HL-60 (cell line): ENCODE results near the gene MYH10.

Experiments
- DNase-seq, 2 experiments: peaks; one replicate each; pipeline ENCODE4 v3.0.0-alpha.2; 2010 to 2020; ENCODE audit warnings: low read depth in 1 of 2, low spot score in 1 of 2
- H3K27ac ChIP-seq: fragments of 250-450 bp; sonication (Bioruptor Pico); replicated peaks from 2 replicates; pipeline ENCODE4 v1.5.1; 2020; ENCODE audit warnings: mild to moderate bottlenecking, moderate library complexity
- H3K27me3 ChIP-seq: fragments of 250-450 bp; sonication (Bioruptor Pico); 2 replicates; pipeline ENCODE4 v1.5.1; 2021; ENCODE audit warnings: mild to moderate bottlenecking, moderate library complexity; ENCODE audit not compliant: insufficient read depth, poor library complexity, severe bottlenecking
- H3K4me3 ChIP-seq: replicated peaks from 2 replicates; pipeline ENCODE4 v1.5.1; 2011; ENCODE audit warnings: mild to moderate bottlenecking, control low read depth, low read length; ENCODE audit not compliant: insufficient read depth
- GABPA ChIP-seq: IDR thresholded peaks from 2 replicates; pipeline ENCODE4 v1.6.1; 2012; ENCODE audit warnings: low read depth
- POLR2AphosphoS5 ChIP-seq: IDR thresholded peaks from 2 replicates; pipeline ENCODE4 v1.6.1; 2012; ENCODE audit warnings: low read depth
- SPI1 ChIP-seq: IDR thresholded peaks from 2 replicates; pipeline ENCODE4 v1.6.1; 2012; ENCODE audit warnings: low read depth, mild to moderate bottlenecking, borderline replicate concordance
- TF ChIP-seq, protein P1 (sequence below): IDR thresholded peaks from 2 replicates; pipeline ENCODE4 v1.6.1; 2012; ENCODE audit warnings: low read depth; ENCODE audit not compliant: insufficient replicate concordance
- TF ChIP-seq, protein P2 (sequence below): IDR thresholded peaks from one replicate; pipeline ENCODE4 v1.5.1; 2011; ENCODE audit warnings: low read length, control low read depth, inconsistent platforms; ENCODE audit not compliant: insufficient read depth

The MYH10 gene

DNA sequence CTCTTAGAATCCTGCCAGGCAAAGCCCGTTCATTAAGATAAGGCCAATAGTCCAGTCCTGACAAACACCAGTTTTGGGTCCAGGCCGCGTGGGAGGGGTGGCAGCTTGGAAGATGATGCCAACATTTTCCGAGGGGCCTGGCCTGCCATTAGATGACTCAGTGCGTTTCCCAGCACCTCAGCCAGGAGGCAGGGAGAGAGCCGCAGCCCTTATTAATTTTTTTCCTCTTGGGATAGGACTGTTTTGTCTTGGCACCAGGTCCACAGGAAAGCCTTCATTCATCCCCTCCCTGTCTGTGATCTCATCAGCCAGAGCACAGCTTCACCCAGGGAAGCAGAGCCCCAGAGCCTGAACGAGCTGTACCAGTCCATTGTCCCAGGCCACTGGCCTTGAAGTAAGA, 199.6 kb downstream of the MYH10 start:
- no peaks in the 10 kb centered on the region for H3K27me3 ChIP-seq
- TF ChIP-seq, protein P1, sequence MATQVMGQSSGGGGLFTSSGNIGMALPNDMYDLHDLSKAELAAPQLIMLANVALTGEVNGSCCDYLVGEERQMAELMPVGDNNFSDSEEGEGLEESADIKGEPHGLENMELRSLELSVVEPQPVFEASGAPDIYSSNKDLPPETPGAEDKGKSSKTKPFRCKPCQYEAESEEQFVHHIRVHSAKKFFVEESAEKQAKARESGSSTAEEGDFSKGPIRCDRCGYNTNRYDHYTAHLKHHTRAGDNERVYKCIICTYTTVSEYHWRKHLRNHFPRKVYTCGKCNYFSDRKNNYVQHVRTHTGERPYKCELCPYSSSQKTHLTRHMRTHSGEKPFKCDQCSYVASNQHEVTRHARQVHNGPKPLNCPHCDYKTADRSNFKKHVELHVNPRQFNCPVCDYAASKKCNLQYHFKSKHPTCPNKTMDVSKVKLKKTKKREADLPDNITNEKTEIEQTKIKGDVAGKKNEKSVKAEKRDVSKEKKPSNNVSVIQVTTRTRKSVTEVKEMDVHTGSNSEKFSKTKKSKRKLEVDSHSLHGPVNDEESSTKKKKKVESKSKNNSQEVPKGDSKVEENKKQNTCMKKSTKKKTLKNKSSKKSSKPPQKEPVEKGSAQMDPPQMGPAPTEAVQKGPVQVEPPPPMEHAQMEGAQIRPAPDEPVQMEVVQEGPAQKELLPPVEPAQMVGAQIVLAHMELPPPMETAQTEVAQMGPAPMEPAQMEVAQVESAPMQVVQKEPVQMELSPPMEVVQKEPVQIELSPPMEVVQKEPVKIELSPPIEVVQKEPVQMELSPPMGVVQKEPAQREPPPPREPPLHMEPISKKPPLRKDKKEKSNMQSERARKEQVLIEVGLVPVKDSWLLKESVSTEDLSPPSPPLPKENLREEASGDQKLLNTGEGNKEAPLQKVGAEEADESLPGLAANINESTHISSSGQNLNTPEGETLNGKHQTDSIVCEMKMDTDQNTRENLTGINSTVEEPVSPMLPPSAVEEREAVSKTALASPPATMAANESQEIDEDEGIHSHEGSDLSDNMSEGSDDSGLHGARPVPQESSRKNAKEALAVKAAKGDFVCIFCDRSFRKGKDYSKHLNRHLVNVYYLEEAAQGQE: no peak
- TF ChIP-seq GABPA: no peak
- H3K4me3 ChIP-seq: no peak overlapping the region
- H3K27ac ChIP-seq: no peak overlapping the region
- no peak for DNase-seq

GRCh38 chr17:8426802-8427201, 203.7 kb downstream of the MYH10 start:
- no peak overlapping the region for H3K27ac ChIP-seq
- no peak overlapping the region for H3K4me3 ChIP-seq
- no peak for DNase-seq
- TF ChIP-seq GABPA: no peak
- no peak for TF ChIP-seq SPI1
- TF ChIP-seq, protein P1: no peak
- TF ChIP-seq POLR2AphosphoS5: no peak
- TF ChIP-seq, protein P2, sequence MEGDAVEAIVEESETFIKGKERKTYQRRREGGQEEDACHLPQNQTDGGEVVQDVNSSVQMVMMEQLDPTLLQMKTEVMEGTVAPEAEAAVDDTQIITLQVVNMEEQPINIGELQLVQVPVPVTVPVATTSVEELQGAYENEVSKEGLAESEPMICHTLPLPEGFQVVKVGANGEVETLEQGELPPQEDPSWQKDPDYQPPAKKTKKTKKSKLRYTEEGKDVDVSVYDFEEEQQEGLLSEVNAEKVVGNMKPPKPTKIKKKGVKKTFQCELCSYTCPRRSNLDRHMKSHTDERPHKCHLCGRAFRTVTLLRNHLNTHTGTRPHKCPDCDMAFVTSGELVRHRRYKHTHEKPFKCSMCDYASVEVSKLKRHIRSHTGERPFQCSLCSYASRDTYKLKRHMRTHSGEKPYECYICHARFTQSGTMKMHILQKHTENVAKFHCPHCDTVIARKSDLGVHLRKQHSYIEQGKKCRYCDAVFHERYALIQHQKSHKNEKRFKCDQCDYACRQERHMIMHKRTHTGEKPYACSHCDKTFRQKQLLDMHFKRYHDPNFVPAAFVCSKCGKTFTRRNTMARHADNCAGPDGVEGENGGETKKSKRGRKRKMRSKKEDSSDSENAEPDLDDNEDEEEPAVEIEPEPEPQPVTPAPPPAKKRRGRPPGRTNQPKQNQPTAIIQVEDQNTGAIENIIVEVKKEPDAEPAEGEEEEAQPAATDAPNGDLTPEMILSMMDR: no peak
- no peaks in the 10 kb centered on the region for H3K27me3 ChIP-seq

DNA sequence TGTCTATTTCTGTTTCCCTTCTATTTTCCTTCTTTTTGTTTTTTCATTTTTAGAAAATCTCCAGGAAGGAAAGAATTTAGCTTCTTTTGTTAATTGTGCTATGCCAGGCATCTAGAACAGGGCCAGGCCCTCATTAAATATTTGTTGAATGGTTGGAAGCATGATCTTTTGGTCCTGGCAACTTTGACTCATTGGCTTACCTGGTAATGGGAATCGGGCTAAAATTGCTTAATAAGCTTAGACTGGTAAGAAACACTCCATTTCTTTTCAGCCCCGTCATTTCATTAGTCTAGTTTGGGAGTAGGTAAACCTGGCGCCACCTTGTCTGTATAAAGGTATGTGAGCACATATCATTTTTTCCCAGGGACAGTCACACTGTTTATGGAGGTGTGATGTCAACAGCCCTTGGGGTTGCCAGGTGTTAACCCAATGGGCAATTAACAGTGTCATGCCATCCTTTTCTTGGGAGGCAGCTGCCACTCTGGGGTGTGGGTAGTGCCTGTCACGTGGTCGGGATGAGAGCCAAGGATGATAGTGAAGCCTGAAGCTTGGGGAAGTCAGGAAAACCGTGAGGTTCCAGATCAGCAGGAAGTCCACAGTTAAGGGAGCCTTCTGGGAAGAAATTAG, 204.3 kb downstream of the MYH10 start:
- TF ChIP-seq GABPA: no peak
- no peak for TF ChIP-seq POLR2AphosphoS5
- TF ChIP-seq, protein P1: no peak
- Histone ChIP-seq H3K4me3 (no peak overlapping the region), H3K27me3 (no peaks in the 10 kb centered on the region), H3K27ac (no peak overlapping the region)
- no peak for DNase-seq
